ENCODE results near the gene ARL2.

The ARL2 gene

DNA sequence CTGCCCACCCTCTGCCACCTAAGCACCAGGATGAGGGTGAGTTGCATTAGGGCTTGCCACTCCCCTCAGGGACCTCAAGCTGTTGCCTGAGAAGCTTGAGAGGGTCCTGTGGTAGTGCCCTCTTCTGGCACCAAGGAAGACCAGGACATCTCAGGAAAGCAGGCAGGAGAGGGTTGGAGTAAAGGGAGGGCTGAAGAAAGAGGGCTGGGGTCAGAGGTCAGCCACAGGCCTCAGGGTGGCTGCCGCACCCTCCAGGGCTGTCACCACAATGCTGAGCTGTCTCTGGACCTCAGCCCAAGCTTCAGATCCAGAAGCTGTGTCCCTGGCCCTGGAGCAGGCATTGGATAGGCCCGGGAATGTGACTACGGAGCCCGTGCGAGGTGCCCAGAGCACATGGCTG, 31.1 kb downstream of the ARL2 start:
- DNase-seq (ENCODE audit: low read depth in 4 of 4, low spot score in 1 of 4) = no peak

DNA sequence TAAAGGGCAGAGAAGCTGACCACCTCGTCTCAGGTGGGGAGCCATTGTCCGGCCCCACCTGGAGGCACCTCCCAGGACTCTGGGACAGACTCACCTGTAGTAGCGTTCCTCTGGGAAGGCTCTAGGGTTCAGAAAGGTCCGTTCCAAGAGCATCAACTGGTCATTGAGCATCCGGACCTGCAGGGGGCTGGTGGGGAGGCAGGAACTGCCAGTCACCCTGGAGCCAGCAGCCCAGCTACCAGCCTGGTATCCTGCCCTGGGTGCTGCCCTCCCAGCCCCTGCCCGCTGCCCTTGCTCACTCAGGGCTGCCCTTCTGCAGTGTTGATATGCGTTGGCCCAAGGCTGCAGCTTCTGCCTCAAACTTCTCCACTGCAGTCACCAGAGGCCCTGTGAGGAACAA, 31.8 kb downstream of the ARL2 start:
- DNase-seq (ENCODE audit: low read depth in 4 of 4, low spot score in 1 of 4) = no peak

GRCh38 chr11:65047581-65048422, 33.8 kb downstream of the ARL2 start:
- no peak for DNase-seq (ENCODE audit: low read depth in 4 of 4, low spot score in 1 of 4)

- no peak for DNase-seq (ENCODE audit: low read depth in 4 of 4, low spot score in 1 of 4)
These were observed 37.5 kb downstream of the ARL2 start for GRCh38 chr11:65051398-65051858.

- no peak for DNase-seq (ENCODE audit: low read depth in 4 of 4, low spot score in 1 of 4)
These were observed 40.0 kb downstream of the ARL2 start for GRCh38 chr11:65053827-65054508.

GRCh38 chr11:65055538-65055937, 41.6 kb downstream of the ARL2 start:
- no peak for DNase-seq (ENCODE audit: low read depth in 4 of 4, low spot score in 1 of 4)

DNA sequence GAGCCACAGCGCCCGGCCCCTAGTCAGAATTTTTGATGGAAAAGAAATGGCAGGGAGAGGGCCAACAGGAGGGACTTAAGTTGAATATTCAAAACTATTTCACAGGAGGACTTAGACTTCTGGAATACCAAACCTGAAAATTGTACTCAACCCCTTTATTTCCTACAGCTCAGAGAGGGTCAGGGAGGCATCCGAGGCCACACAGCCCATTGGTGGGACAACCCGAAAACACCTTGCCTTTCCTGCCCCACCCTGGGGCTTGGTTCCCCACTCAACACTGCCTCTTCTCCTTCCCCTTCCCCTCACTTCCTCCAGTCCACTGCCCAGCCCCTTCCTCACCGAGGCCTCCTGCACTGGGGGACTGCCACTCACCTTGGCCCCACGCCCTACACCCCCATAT, 43.0 kb downstream of the ARL2 start:
- no peak for DNase-seq (ENCODE audit: low read depth in 4 of 4, low spot score in 1 of 4)

- DNase-seq (ENCODE audit: low read depth in 4 of 4, low spot score in 1 of 4) = no peak
These were observed 43.6 kb downstream of the ARL2 start for GRCh38 chr11:65057526-65057925.

DNA sequence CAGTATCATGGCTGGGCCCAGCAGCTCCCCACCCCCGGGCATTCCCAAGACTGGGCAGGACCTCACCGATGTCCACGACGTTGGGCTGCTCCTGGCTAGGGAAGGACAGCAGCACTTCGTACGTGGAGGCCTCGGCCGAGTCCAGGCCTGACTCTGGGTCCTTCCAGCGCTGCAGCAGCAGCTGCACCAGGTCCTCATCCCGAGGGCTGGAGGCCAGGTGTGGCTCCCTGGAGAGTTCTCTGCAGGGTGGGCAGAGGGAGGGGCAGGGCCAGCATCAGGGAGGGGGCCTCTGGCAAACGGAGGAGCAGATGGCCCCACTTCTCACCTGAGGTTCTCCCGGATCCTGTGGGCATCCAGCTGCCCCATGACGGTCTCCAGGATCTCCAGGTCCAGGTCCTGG, 44.1 kb downstream of the ARL2 start:
- no peak for DNase-seq (ENCODE audit: low read depth in 4 of 4, low spot score in 1 of 4)

DNA sequence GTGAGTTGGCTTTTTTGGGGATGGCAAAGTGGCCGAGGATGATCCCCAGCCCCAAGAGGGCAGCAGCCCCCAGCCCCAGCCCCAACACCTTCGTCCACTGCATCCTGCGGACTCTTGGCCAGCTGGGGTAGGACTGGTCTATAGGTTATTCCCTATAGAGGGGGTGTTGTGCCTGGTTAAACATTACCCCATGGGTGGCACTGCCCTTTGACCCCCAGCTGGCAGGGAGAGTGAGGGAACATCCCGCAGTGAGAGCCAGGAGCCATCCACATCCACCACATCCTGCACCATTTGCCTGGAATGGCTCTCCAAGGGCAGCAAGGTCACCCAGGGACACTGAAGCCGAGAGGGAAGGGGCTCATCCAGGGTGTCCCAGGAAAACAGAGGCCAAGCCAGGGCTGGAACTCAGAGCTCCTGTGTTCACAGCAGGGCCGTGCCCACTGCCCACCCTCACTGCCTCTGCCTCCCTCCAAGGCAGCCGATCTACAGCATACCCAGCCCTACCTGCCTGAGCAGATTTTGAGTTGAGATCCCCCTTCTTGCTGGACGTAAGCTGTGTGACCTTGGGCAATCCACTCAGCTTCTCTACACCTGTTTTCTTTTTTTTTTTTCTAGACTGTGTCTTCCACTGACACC, 44.6 kb downstream of the ARL2 start, which contains the start of gene NAALADL1:
TSS of gene NAALADL1 (minus strand) at position 135 of the 636 bp plus-strand sequence. CDS start at position 103, 32 bp downstream.
- DNase-seq (ENCODE audit: low read depth in 4 of 4, low spot score in 1 of 4) = no peak

GRCh38 chr11:65059523-65059922, 45.6 kb downstream of the ARL2 start:
- DNase-seq (ENCODE audit: low read depth in 4 of 4, low spot score in 1 of 4) = no peak

- DNase-seq (ENCODE audit: low read depth in 4 of 4, low spot score in 1 of 4) = no peak
These were observed 46.2 kb downstream of the ARL2 start for GRCh38 chr11:65059959-65060824.

DNA sequence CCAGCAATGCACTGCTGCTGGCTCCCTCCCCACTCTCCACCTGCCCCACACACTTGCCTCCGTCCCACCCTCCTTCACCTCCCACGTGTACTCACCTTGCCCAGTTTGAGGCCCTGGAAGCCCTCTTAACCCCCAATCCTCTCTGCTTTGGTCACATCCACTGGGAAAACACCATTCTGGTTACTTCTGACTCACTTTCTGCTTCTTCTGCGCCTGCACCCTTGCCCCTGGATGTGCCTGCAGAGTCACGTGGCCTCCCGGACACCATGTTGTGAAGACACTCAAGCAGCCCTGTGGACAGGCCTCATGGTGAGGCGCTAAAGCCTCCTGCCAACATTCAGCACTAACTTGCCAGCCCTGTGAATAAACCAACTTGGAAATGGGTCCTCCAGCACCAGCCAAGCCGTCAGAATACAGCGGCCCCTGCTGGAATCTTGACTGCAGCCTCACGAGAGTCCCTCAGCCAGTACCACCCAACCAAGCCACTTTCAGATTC, 47.0 kb downstream of the ARL2 start:
- no peak for DNase-seq (ENCODE audit: low read depth in 4 of 4, low spot score in 1 of 4)

GRCh38 chr11:65063532-65063931, 49.6 kb downstream of the ARL2 start:
- DNase-seq (ENCODE audit: low read depth in 4 of 4, low spot score in 1 of 4) = no peak

GRCh38 chr11:65064847-65065240, 50.9 kb downstream of the ARL2 start:
- DNase-seq (ENCODE audit: low read depth in 4 of 4, low spot score in 1 of 4) = no peak

DNA sequence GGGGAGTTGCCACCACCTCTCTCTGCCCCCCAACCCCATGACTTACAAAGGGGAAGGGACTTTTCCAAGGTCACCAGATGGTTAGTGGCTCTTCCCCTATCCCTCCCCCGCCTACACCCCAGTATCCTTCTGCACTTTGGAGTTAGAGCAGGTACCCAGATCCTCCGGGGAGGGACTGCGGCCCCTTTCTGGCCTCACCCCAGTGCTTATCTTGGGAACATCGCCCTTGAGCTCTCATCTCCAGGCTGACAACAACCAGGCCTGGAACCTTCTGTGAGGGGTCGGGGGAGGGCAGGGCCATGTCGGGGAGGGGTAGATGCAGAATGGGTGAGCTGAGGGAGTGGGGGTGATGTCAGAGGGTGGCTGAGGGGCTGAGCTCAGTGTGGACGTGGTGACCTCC, 51.9 kb downstream of the ARL2 start:
- no peak for DNase-seq (ENCODE audit: low read depth in 4 of 4, low spot score in 1 of 4)

DNA sequence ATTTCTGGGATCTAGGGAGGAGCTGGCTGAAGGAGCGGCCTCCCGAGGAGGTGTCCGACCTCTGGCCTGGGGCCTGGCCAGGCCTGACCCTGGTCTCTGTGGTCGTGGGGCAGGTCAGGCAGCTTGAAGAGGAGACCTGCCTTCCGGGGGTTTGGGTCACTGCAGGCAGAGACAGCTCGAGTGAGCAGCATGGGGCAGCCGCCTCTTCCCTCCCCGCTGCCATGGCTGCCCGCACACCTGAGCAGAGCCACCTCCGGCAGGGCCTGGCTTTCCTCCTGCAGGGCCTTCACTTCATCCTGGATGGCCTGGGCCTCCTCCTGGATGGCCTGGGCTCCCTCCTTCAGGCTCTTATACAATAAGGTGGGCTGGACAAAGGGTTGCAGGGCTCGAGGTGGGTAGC, 52.4 kb downstream of the ARL2 start:
- DNase-seq (ENCODE audit: low read depth in 4 of 4, low spot score in 1 of 4) = no peak

GRCh38 chr11:65066805-65067291, 52.9 kb downstream of the ARL2 start:
- no peak for DNase-seq (ENCODE audit: low read depth in 4 of 4, low spot score in 1 of 4)

DNA sequence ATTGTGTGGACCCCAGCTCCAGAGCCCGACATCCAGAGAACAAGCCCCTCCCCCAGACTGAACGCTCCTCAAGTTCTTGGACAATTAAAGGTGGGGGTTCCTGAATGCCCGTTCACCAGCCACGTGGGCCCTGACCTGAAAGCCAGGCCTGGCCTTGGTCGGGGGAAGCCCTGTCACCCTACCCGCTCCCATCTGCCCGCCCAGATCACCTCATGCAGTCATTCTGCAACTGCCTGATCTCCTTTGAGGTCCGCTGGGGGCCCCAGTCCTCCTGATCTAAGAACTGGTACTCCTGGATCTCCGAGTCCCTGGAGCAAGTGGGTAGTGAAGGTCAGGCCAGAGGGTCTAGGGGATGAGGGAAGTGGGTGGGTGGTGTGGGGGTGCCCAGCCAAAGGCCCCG, 53.5 kb downstream of the ARL2 start:
- DNase-seq (ENCODE audit: low read depth in 4 of 4, low spot score in 1 of 4) = no peak

DNA sequence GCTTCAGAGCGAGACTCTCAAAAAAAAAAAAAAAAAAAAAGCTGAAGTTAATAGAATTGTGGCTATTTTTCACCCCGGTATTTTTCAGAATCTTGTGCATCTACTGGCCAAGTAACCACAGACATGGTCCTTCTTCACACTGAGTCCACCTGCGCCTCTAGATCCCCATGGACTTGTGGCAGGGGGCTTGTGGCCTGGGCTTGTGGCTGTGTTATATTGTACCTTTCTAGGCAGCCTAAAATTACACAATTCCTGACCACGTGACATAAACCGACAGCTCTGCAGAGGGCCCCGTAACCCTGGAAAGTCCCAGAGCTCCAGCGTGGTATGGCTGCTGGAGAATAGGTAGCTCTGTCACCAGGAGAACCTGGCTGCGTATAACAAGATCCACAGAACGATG, 55.3 kb downstream of the ARL2 start:
- DNase-seq (ENCODE audit: low read depth in 4 of 4, low spot score in 1 of 4) = no peak

Data from stimulated activated CD4-positive, alpha-beta T cell treated with anti-CD3 and anti-CD28 coated beads, Interleukin-1b, Interleukin-23, amount 100 ng/mL, for 24 hours (primary cell).